GM19240 (cell line): ENCODE results near the gene OS9.
"Not testable (repeated sequence)": the region's sequence is repeated elsewhere in the genome, so short reads cannot be mapped to it uniquely, and the experiment has no call there.

ENCODE experiments used
- DNase-seq: peaks from one replicate; pipeline ENCODE4 v3.0.0; 2011; ENCODE audit warnings: low spot score; ENCODE audit not compliant: insufficient read length

Gene OS9

DNA sequence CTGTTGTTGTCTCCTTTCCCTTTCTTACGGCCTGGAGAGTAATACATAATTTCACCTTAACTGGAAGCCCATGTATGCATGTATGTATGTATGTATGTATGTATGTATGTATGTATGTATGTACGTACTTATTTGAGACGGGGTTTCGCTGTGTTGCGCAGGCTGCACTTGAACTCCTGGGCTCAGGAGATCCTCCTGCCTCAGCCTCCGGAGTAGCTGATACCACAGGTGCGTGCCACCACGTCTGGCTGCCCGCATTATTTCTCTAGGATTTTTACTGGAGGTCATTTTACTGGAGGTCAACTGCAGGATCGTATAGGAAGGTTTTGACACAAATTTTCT is 644 bp upstream of the OS9 start:
- no peak for DNase-seq

DNA sequence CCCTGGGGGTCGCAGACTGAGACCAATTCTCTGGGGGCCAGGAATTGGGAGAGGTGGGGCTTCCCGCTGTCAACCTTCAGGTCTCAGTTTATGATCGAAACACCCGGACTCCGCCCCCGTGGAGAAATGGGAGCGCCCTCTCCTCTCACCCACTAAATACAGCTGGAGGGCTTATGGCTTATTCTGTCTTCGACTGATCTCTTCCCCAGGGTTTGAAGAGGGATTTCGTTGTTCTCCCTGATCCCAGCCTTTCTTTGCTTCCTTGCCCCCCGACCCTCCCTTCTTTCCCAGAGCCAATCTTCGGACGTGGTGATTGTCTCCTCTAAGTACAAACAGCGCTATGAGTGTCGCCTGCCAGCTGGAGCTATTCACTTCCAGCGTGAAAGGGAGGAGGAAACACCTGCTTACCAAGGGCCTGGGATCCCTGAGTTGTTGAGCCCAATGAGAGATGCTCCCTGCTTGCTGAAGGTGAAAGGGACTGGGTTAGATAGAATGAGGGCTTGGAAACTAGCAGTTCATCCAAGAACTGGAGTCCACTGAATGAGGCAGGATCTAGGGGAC is 607 bp downstream of the OS9 start:
- DNase-seq = no peak

DNA sequence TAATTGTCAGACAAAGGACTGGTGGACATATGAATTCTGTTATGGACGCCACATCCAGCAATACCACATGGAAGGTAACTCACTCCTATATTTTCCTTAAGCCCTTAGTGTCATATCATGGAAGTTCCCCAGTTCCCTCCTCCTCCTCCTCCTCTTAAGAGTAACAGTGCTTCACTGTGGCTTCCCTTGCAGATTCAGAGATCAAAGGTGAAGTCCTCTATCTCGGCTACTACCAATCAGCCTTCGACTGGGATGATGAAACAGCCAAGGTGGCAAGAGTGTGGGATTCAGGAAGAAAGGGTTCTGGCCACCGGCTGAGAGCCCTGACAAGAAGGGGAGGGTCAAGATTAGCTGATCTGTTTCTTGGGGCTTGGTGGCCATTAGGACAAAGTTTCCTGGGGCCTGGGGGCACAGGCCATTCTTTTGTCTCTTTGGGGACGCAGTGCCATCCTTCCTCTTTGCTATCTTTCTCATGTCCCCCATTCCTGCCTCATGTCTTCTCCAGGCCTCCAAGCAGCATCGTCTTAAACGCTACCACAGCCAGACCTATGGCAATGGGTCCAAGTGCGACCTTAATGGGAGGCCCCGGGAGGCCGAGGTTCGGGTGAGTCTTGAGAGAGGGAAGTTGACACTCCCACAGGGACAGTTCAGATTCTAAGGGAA is 2.0 kb downstream of the OS9 start:
- DNase-seq = no peak

DNA sequence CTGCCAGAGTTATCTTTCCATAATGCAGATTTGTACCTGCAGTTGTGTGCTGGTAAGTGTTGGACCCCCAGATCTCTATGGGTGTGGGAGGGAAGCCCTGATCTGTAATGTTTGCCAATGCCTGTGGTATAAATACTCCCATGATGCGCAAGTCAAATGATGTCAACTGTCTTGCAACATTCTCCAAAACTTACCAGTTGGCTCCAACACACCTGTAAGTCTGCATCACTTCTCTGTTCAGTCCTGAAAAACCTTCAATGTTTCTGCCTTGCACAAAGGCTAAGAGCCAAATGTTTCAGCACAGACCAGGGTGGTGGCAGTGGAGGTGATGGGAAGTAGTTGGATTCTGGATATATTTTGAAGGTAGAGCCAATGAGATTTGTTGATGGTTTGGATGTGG is 3.1 kb downstream of the OS9 start:
- no peak for DNase-seq

DNA sequence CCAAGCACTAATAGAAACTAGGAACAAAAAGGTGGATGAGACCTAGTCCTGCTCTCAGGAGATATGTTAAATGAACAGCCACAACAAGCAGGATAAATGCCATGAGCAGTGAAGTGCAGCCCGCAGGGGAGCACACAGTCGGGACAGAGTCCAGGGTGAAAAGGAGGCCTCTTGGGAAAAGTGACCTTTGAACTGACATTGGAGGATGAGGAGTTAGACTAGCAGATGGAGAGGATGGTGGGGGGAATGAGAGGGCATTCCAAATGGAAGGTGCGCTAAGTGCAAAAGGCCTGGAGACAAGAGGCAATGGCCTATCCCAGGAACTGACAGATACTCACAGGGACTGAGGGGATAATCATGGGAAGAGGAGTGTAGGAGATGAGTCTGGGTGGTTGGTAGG is 4.5 kb downstream of the OS9 start:
- no peak for DNase-seq

DNA sequence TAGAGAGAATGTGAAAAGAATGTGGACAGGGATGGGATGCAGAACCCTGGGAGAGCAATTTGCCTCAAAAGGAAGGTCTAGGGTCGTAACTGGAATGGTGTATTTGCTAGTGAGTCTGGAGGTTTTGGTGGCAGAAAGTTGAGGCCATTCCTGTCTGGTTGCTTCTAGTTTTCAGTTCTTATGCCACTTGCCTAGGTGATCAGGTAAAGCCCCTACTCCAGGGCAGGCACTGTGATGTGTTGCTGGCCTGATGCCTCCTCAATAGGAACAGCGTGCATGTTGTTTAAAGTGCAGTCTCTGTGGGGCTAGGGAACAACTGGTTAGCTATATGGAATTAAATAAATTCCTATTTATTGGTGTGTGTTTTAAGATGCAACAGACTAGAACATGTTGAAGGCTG is 6.4 kb downstream of the OS9 start:
- DNase-seq = no peak

DNA sequence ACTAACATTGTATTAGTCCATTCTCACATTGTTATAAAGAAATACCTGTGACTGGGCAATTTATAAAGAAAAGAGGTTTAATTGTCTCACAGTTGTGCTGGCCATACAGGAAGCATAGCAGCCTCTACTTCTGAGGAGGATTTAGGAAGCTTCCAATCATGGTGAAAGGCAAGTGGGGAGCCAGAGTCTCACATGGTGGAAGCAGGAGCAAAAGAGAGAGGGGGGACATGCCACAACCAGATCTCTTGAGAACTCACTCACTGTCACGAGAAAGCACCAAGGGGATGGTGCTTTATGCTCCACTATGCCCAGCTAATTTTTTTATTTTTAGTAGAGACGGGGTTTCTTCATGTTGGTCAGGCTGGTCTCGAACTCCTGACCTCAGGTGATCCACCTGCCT is 13.3 kb downstream of the OS9 start:
- no peak for DNase-seq

DNA sequence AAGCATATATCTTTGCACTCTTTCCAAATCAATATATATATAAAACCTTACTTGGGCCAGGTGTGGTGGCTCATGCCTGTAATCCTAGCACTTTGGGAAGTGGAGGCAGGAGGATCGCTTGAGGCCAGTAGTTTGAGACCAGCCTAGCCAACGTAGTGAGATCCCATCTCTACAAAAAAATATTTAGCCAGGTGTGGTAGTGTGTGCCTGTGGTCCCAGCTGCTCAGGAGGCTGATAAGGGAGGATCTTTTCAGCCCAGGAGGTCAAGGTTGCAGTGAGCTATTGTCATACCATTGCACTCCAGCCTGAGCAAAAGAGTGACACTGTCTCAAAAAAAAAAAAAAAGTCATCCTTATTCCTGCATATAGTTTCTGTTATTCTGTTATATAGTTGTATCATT is 14.4 kb downstream of the OS9 start:
- no peak for DNase-seq

DNA sequence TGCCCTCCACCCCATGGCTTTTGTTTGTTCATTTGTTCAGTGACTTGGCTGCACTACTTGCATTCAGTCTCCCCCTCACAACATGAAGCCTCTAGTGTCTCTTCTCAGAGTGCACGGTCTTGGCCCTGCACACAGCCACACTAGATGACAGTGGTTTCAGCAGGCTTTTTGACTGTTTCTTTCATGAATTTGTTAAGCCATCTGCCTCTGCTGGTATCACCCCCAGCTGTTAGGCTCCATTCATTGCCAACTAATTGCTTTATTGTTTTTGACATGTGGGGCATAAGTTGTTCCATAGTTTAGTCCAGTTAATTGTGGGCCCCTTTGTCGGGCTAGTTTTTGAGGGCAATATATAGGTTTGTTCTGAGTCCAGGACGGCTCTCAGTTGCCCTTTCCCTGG is 18.8 kb downstream of the OS9 start:
- DNase-seq = no peak

DNA sequence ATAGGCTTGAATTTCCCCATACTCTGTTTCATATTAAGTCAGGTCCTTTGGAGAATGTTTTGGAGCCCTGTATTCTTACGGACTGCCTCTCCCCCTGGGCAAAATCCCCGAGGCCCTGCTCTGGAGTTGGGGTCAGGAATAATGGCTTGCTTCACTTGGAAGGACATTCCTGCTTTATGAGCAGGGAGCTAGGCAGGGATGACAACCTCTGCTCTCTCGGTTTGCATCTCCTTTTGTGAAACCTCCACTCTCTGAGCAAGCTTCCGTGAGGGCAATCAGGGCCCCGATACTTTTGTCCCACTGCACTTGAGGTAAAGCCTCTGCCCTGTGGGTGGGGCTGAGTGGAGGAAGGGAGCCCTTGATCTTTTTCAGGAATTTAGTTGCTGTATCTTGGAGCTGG is 19.3 kb downstream of the OS9 start:
- no peak for DNase-seq

DNA sequence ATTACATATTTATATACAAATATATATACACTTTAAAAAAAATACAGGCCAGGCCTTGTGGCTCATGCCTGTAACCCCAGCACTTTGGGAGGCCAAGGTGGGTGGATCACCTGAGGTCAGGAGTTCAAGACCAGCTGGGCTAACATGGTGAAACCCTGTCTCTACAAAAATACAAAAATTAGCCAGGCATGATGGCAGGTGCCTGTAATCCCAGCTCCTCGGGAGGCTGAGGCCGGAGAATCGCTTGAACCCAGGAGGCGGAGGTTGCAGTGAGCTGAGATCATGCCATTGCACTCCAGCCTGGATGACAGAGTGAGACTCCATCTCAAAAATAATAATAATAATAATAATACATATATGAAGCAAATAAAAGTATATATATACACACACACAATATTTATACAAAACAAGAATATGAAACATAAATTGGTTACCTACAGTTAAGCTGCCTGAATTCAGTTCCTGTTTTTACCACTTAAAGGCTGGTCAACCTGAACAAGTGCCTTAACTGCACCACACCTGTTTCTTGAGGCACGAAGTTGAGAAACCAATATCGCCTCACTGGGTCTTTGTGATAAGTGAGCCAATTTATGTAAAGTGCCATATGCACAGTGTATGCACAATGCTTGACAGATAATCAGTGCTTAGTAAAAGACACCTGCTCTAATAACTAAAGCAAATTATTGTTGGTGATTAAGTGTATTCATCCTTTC is 21.3 kb downstream of the OS9 start:
- DNase-seq = not testable (repeated sequence)

DNA sequence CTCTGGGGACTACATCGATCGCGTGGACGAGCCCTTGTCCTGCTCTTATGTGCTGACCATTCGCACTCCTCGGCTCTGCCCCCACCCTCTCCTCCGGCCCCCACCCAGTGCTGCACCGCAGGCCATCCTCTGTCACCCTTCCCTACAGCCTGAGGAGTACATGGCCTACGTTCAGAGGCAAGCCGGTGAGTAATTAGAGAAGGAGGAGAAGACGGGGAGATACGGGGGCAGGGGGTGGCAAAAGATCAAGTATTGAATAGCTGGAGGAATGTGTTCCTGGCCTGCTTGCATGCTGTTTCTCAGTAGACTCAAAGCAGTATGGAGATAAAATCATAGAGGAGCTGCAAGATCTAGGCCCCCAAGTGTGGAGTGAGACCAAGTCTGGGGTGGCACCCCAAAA is 21.9 kb downstream of the OS9 start:
- no peak for DNase-seq

DNA sequence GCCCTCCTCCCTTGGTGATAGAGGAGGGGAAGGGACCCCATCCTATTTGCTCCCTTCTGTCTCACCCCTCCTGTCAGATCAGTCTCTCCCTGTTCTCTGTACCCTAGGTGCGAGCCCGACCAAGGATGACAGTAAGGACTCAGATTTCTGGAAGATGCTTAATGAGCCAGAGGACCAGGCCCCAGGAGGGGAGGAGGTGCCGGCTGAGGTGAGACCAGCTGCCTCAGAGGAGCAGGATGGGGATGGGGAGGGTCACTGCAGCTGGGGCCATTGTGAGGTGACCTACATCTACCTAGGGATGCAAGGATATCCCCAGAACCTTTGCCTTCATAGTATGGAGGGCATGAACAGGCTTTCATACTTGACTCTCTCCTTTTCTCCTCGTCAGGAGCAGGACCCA is 22.4 kb downstream of the OS9 start:
- DNase-seq = no peak

DNA sequence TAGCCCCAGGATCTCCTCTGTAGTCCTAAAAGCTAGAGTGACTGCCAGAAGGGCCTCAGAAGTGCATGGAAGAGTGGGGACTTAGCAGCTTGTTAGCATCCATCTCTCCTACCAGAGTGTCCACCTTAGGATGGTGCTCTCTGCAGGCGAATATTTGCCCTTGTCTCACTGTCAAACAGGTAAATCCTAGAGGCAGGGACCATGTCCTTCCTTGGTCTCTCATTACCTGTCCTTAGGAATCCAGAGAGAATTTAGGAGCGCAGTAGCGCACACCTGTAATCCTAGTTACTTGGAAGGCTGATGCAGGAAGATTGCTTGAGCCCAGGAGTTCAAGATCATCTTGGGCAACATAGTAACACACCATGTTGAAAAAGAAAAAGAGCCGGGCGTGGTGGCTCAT is 23.2 kb downstream of the OS9 start:
- DNase-seq = no peak

DNA sequence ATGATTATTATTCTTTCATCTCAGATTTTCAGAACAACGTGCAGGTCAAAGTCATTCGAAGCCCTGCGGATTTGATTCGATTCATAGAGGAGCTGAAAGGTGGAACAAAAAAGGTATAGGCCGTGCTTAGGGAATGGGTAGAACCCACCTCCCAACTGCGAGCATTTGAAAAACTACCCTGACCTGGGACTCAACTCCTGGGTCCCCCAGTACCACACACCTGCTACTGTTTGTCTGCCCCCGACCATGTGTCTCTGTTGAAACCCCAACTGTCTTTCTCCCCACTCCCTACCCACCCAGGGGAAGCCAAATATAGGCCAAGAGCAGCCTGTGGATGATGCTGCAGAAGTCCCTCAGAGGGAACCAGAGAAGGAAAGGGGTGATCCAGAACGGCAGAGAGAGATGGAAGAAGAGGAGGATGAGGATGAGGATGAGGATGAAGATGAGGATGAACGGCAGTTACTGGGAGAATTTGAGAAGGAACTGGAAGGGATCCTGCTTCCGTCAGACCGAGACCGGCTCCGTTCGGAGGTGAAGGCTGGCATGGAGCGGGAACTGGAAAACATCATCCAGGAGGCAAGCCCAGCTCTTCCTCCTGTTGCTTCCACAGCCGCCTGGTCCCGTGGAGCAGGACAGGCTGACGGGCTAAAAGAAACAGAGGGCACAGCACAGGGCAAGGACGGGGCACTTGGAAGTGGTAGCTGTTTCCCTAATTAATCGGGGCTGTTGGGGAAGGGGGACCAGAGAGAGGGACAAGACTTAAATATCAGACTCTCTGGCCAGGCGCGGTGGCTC is 24.1 kb downstream of the OS9 start:
- no peak for DNase-seq

DNA sequence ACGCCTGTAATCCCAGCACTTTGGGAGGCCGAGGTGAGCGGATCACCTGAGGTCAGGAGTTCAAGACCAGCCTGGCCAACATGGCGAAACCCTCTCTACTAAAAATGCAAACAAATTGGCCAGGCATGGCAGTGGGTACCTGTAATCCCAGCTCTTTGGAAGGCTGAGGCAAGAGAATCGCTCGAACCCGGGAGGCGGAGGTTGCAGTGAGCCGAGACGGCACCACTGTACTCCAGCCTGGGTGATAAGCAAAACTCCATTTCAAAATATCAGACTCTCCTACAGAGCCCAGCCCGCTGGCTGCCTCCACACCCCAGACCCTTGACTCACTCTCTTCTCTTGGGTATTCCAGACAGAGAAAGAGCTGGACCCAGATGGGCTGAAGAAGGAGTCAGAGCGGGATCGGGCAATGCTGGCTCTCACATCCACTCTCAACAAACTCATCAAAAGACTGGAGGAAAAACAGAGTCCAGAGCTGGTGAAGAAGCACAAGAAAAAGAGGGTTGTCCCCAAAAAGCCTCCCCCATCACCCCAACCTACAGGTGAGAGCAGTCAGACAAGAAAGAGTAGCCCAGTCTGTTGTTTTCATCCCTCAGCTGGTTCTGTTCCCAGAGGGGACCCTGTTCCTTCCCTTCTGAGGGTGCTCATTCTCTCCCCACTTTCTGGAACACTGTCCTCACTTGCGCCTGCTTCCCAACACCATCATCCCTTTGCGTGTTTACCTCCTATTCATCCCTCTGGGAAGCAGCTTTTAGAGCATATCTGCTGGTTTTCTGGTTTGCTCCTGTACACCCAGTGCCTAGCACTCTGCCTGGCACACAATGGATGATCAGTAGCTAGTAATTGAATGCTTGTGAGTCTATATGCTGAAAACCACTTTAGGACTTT is 25.0 kb downstream of the OS9 start:
- DNase-seq = no peak

DNA sequence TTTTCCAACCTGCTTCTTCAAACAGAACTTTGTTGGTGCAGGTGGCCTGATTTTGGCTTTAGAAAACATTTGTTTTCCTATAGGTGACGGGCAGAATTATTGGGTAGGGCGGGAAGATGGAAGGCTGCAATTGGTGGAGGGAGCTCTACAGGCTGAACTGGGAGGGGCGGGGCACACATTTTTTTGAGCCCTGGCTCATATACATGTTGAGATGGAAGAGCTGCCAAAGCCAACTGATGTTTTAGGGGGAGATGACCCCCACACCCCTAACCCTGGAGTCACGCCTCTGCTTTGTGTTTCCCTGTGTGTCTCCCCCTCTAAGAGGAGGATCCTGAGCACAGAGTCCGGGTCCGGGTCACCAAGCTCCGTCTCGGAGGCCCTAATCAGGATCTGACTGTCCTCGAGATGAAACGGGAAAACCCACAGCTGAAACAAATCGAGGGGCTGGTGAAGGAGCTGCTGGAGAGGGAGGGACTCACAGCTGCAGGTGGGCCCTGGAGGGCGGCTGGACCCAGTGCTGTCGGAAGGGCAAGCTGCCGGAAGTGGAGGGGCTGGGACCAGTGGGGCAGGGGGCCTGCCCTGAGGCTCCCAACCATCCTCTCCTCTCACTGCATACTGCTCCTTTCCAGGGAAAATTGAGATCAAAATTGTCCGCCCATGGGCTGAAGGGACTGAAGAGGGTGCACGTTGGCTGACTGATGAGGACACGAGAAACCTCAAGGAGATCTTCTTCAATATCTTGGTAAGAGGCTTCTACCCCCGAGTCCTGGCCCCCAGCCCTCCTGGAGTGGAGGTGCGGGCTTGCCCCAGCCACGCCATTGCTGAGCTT is 26.1 kb downstream of the OS9 start:
- DNase-seq = no peak

DNA sequence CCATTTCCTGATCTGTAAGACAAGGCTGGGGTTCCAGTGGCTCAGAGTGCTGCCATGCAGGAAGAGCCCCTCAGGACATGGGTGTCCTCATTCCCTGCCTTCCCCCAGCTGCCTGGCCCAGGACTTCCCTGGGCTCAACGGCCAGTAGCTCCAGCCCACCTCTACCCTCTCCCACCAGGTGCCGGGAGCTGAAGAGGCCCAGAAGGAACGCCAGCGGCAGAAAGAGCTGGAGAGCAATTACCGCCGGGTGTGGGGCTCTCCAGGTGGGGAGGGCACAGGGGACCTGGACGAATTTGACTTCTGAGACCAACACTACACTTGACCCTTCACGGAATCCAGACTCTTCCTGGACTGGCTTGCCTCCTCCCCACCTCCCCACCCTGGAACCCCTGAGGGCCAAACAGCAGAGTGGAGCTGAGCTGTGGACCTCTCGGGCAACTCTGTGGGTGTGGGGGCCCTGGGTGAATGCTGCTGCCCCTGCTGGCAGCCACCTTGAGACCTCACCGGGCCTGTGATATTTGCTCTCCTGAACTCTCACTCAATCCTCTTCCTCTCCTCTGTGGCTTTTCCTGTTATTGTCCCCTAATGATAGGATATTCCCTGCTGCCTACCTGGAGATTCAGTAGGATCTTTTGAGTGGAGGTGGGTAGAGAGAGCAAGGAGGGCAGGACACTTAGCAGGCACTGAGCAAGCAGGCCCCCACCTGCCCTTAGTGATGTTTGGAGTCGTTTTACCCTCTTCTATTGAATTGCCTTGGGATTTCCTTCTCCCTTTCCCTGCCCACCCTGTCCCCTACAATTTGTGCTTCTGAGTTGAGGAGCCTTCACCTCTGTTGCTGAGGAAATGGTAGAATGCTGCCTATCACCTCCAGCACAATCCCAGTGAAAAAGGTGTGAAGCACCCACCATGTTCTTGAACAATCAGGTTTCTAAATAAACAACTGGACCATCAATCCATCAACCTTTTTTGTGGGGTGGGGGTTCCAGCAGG is 27.0 kb downstream of the OS9 start:
- DNase-seq = no peak
